B cell (primary cell): Measurements from ENCODE around the gene TCF7.

Experiments
- EZH2 ChIP-seq: IDR thresholded peaks from 2 replicates; pipeline ENCODE4 v1.6.1; 2012; ENCODE audit warnings: borderline replicate concordance, low read depth, mild to moderate bottlenecking, moderate library complexity, low read length; ENCODE audit not compliant: insufficient read depth, poor library complexity, severe bottlenecking
- TF ChIP-seq, protein P1 (sequence below): fragments of 200-600 bp; IDR thresholded peaks from one replicate; pipeline ENCODE4 v1.8.0; 2022; ENCODE audit warnings: antibody characterized with exemption, mild to moderate bottlenecking

GRCh38 chr5:134103998-134104654, 10.4 kb upstream of the TCF7 start:
- TF ChIP-seq, protein P1, sequence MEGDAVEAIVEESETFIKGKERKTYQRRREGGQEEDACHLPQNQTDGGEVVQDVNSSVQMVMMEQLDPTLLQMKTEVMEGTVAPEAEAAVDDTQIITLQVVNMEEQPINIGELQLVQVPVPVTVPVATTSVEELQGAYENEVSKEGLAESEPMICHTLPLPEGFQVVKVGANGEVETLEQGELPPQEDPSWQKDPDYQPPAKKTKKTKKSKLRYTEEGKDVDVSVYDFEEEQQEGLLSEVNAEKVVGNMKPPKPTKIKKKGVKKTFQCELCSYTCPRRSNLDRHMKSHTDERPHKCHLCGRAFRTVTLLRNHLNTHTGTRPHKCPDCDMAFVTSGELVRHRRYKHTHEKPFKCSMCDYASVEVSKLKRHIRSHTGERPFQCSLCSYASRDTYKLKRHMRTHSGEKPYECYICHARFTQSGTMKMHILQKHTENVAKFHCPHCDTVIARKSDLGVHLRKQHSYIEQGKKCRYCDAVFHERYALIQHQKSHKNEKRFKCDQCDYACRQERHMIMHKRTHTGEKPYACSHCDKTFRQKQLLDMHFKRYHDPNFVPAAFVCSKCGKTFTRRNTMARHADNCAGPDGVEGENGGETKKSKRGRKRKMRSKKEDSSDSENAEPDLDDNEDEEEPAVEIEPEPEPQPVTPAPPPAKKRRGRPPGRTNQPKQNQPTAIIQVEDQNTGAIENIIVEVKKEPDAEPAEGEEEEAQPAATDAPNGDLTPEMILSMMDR = no peak
- TF ChIP-seq EZH2 = no peak
